Measurements from ENCODE around the gene MAGEA4. TPM values are rescaled to one million over a fixed set of nuclear protein-coding genes. Genes with fewer than 3 reads are reported as not detected.

Gene MAGEA4
- total RNA-seq, 1 donor from 2014 or later = 0.23 TPM

DNA sequence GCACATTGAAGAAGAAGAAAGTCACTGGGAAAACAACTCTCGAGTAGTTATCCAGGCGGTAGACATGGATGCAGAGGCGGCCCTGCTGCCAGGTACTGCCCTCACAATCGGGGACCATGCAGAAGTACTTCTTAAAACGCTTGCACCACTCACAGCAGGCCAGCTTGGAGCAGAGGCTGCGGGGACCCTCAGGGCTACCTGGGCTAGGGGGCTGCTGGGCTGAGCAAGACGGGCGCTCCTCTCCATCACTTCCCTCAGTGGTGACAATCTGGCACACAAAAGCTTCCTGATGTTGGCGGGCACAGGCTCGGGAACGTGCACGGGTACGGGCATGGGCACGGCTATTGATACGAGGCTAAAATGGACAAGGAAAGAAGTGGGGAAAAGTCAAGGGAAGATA lies 42.0 kb downstream of the MAGEA4 start:
- H3K27me3 Mint-ChIP-seq (ENCODE audit: unreplicated experiment) = peaks cover 2% of the 10 kb centered on the region
- TF ChIP-seq, protein P1, sequence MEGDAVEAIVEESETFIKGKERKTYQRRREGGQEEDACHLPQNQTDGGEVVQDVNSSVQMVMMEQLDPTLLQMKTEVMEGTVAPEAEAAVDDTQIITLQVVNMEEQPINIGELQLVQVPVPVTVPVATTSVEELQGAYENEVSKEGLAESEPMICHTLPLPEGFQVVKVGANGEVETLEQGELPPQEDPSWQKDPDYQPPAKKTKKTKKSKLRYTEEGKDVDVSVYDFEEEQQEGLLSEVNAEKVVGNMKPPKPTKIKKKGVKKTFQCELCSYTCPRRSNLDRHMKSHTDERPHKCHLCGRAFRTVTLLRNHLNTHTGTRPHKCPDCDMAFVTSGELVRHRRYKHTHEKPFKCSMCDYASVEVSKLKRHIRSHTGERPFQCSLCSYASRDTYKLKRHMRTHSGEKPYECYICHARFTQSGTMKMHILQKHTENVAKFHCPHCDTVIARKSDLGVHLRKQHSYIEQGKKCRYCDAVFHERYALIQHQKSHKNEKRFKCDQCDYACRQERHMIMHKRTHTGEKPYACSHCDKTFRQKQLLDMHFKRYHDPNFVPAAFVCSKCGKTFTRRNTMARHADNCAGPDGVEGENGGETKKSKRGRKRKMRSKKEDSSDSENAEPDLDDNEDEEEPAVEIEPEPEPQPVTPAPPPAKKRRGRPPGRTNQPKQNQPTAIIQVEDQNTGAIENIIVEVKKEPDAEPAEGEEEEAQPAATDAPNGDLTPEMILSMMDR (IDR thresholded peaks at IDR 0.05; ENCODE audit: unreplicated experiment) = no peak
- no peak for DNase-seq (ENCODE audit: low spot score)
- no peak overlapping the region for H3K27ac Mint-ChIP-seq (ENCODE audit: unreplicated experiment)
- no peaks in the 10 kb centered on the region for H3K9me3 Mint-ChIP-seq (ENCODE audit: unreplicated experiment)
- H3K36me3 Mint-ChIP-seq (ENCODE audit: low read depth, unreplicated experiment) = peaks cover 4% of the 10 kb centered on the region
- no peaks in the 10 kb centered on the region for H3K4me1 Mint-ChIP-seq (ENCODE audit: unreplicated experiment)
- H3K4me3 Mint-ChIP-seq (ENCODE audit: unreplicated experiment) = no peak overlapping the region

DNA sequence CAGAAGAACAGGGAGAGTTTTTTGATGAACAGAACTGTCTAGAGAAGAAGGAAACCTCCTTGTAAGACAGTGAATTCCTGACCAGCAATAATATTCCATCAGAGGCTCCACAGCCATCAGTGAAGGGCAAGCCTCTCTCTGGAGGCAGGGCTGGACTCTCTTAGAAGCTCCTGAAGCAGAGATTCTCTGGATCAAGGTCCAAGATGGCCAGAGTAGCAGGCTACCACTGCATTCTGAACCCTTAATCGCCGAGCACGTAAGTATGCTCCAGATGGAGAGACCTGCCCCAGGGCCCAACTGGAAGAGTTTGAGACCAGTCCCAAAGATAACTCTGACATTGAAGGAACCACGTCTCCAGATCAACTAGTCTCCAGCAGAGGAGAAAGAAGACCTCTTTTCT lies 45.4 kb downstream of the MAGEA4 start:
- Mint-ChIP-seq H3K36me3 (ENCODE audit: low read depth, unreplicated experiment) (peaks cover 11% of the 10 kb centered on the region), H3K4me1 (ENCODE audit: unreplicated experiment) (no peaks in the 10 kb centered on the region), H3K9me3 (ENCODE audit: unreplicated experiment) (no peaks in the 10 kb centered on the region), H3K27me3 (ENCODE audit: unreplicated experiment) (peaks cover 5% of the 10 kb centered on the region), H3K27ac (ENCODE audit: unreplicated experiment) (no peak overlapping the region), H3K4me3 (ENCODE audit: unreplicated experiment) (no peak overlapping the region)
- no peak for DNase-seq (ENCODE audit: low spot score)
- TF ChIP-seq, protein P1 (IDR thresholded peaks at IDR 0.05; ENCODE audit: unreplicated experiment) = no peak

DNA sequence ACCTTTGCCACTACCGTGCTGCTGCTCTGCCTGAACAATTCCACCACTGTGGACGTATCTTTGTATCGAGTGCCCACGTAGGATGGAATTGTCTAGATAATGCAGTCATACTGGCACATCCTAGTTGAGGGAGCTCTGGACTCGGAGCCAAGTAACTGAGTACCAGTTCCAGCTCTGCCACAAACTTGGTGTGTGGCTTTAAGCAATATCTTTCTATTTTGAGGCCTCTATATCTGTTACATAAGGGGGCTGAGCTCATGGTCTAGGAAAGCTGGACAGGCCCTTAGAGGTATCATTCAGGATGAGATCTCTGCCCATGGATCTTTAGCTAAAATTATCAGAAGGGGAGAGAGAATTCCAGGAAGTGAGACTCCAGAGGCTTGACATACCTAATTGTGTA lies 49.3 kb downstream of the MAGEA4 start:
- DNase-seq (ENCODE audit: low spot score) = no peak
- Mint-ChIP-seq H3K27ac (ENCODE audit: unreplicated experiment) (no peak overlapping the region), H3K4me1 (ENCODE audit: unreplicated experiment) (no peaks in the 10 kb centered on the region), H3K9me3 (ENCODE audit: unreplicated experiment) (no peaks in the 10 kb centered on the region), H3K27me3 (ENCODE audit: unreplicated experiment) (peaks cover 3% of the 10 kb centered on the region), H3K36me3 (ENCODE audit: low read depth, unreplicated experiment) (peaks cover 7% of the 10 kb centered on the region), H3K4me3 (ENCODE audit: unreplicated experiment) (no peak overlapping the region)
- TF ChIP-seq, protein P1 (IDR thresholded peaks at IDR 0.05; ENCODE audit: unreplicated experiment) = no peak

DNA sequence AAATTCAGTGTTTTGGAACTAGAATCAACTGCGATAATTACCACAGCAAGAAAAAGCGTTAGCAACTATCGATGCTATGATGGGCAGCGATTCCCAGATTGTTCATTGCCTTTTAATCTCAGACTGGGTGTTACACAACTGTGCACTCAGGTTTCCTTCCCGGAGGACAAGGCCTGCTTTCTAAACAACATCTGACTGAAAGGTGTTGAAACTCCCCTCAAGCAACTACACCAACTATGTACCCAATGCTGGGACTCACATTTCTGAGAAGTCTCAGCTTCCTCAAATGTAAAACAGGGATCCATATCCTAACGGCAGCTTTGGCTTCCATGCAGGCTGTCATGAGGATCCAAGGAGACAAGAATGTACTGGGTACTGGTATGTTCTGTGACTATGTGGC lies 53.5 kb downstream of the MAGEA4 start:
- Mint-ChIP-seq H3K27me3 (ENCODE audit: unreplicated experiment) (peaks cover 1% of the 10 kb centered on the region), H3K36me3 (ENCODE audit: low read depth, unreplicated experiment) (no peaks in the 10 kb centered on the region), H3K9me3 (ENCODE audit: unreplicated experiment) (no peaks in the 10 kb centered on the region), H3K4me1 (ENCODE audit: unreplicated experiment) (no peaks in the 10 kb centered on the region), H3K27ac (ENCODE audit: unreplicated experiment) (no peak overlapping the region), H3K4me3 (ENCODE audit: unreplicated experiment) (no peak overlapping the region)
- no peak for DNase-seq (ENCODE audit: low spot score)
- TF ChIP-seq, protein P1 (IDR thresholded peaks at IDR 0.05; ENCODE audit: unreplicated experiment) = no peak

DNA sequence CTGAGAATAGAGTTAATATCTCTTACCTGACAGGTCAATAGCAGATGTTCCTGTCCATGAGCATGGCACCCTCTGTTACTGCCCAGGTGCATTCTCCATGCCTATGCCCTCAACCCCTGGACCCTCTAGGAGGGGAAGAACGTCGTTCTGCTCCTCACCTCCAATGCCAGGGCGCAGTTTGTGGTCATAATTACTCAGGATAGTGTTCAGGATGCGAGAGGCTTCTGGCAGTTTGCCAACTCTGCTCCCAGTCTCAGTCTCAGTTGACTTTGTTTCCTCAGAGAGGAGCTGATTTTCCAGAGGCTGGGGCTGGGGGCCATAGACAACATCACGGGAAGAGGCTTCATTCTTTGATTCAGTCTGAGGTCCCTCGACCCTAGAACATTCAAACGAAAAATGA lies 57.3 kb downstream of the MAGEA4 start:
- TF ChIP-seq, protein P1 (IDR thresholded peaks at IDR 0.05; ENCODE audit: unreplicated experiment) = no peak
- Mint-ChIP-seq H3K27me3 (ENCODE audit: unreplicated experiment) (peaks cover 5% of the 10 kb centered on the region), H3K9me3 (ENCODE audit: unreplicated experiment) (no peaks in the 10 kb centered on the region), H3K4me3 (ENCODE audit: unreplicated experiment) (no peak overlapping the region), H3K36me3 (ENCODE audit: low read depth, unreplicated experiment) (no peaks in the 10 kb centered on the region), H3K4me1 (ENCODE audit: unreplicated experiment) (peaks cover 4% of the 10 kb centered on the region), H3K27ac (ENCODE audit: unreplicated experiment) (no peak overlapping the region)
- DNase-seq (ENCODE audit: low spot score) = no peak
